Liver (tissue), 9 donors: ENCODE measurements around the gene BTN1A1. TPM values are rescaled to one million over a fixed set of nuclear protein-coding genes. Genes with fewer than 3 reads are reported as not detected.

Source experiments
- DNase-seq: peaks from one replicate; pipeline ENCODE4 v3.0.0-alpha.2; 2017; ENCODE audit warnings: low spot score
- H3K27ac ChIP-seq, 2 donors: one replicate each; pipeline ENCODE4 v1.7.0; 2013; ENCODE audit warnings: inconsistent platforms in 2 of 2, low read length in 2 of 2, control low read depth in 1 of 2, low read depth in 1 of 2, mild to moderate bottlenecking in 1 of 2
- H3K27me3 ChIP-seq, 4 donors: one replicate each; pipeline versions ENCODE4 v1.6.1 to v1.7.0; 2013; ENCODE audit warnings: low read length in 3 of 4, inconsistent platforms in 1 of 4, mild to moderate bottlenecking in 1 of 4, moderate library complexity in 1 of 4; ENCODE audit not compliant: control insufficient read depth in 4 of 4, insufficient read depth in 4 of 4
- H3K36me3 ChIP-seq, 4 donors: one replicate each; pipeline versions ENCODE4 v1.6.1 to v1.7.0; 2013; ENCODE audit warnings: low read length in 3 of 4, mild to moderate bottlenecking in 3 of 4, low read depth in 1 of 4, moderate library complexity in 1 of 4; ENCODE audit not compliant: control insufficient read depth in 4 of 4, insufficient read depth in 3 of 4
- H3K4me1 ChIP-seq, 4 donors: one replicate each; pipeline versions ENCODE4 v1.6.1 to v1.7.0; 2013; ENCODE audit warnings: low read length in 3 of 4, mild to moderate bottlenecking in 3 of 4, moderate library complexity in 1 of 4; ENCODE audit not compliant: control insufficient read depth in 4 of 4, insufficient read depth in 4 of 4
- H3K4me3 ChIP-seq, 3 donors: one replicate each; pipeline versions ENCODE4 v1.6.1 to v1.7.0; 2013; ENCODE audit warnings: low read length in 3 of 3, control low read depth in 1 of 3, low read depth in 1 of 3, mild to moderate bottlenecking in 1 of 3
- H3K9ac ChIP-seq, 2 donors: one replicate each; pipeline ENCODE4 v1.7.0; 2013; ENCODE audit warnings: low read length in 2 of 2, mild to moderate bottlenecking in 2 of 2, moderate library complexity in 2 of 2, control low read depth in 1 of 2, low read depth in 1 of 2
- H3K9me3 ChIP-seq, 4 donors: one replicate each; pipeline versions ENCODE4 v1.6.1 to v1.7.0; 2013; ENCODE audit warnings: low read length in 3 of 4; ENCODE audit not compliant: control insufficient read depth in 4 of 4
- ATF3 ChIP-seq: IDR thresholded peaks from 2 replicates; pipeline ENCODE4 v1.6.1; 2016; ENCODE audit warnings: antibody characterized with exemption
- EGR1 ChIP-seq, 2 donors: IDR thresholded peaks; 2 replicates each; pipeline ENCODE4 v1.6.1; 2016 to 2018; ENCODE audit warnings: antibody characterized with exemption in 2 of 2, low read depth in 2 of 2
- FOXA1 ChIP-seq: IDR thresholded peaks from 2 replicates; pipeline ENCODE4 v1.6.1; 2016; ENCODE audit warnings: antibody characterized with exemption
- FOXA2 ChIP-seq: IDR thresholded peaks from 2 replicates; pipeline ENCODE4 v1.6.1; 2016; ENCODE audit warnings: antibody characterized with exemption
- GABPA ChIP-seq, 2 donors: IDR thresholded peaks in 1 of 2; conservative IDR thresholded peaks in 1 of 2; 2 replicates each; pipeline ENCODE4 v1.6.1; 2016; ENCODE audit warnings: antibody characterized with exemption in 2 of 2, mild to moderate bottlenecking in 1 of 2, moderate library complexity in 1 of 2
- HNF4A ChIP-seq, 2 donors: conservative IDR thresholded peaks; 2 replicates each; pipeline ENCODE4 v1.6.1; 2016; ENCODE audit warnings: antibody characterized with exemption in 2 of 2, mild to moderate bottlenecking in 2 of 2
- HNF4G ChIP-seq: IDR thresholded peaks from 2 replicates; pipeline ENCODE4 v1.6.1; 2016; ENCODE audit warnings: antibody characterized with exemption
- JUND ChIP-seq, 2 donors: IDR thresholded peaks; 2 replicates each; pipeline ENCODE4 v1.6.1; 2016; ENCODE audit warnings: antibody characterized with exemption in 2 of 2
- MAX ChIP-seq: IDR thresholded peaks from 2 replicates; pipeline ENCODE4 v1.6.1; 2016; ENCODE audit warnings: antibody characterized with exemption
- NR2F2 ChIP-seq: IDR thresholded peaks from 2 replicates; pipeline ENCODE4 v1.6.1; 2016; ENCODE audit warnings: antibody characterized with exemption
- RAD21 ChIP-seq, 2 donors: IDR thresholded peaks; 2 replicates each; pipeline ENCODE4 v1.6.1; 2016; ENCODE audit warnings: antibody characterized with exemption in 2 of 2, mild to moderate bottlenecking in 2 of 2
- REST ChIP-seq: IDR thresholded peaks from 2 replicates; pipeline ENCODE4 v1.6.1; 2016; ENCODE audit warnings: antibody characterized with exemption, mild to moderate bottlenecking
- RXRA ChIP-seq, 2 donors: IDR thresholded peaks; 2 replicates each; pipeline ENCODE4 v1.6.1; 2017 to 2018; ENCODE audit warnings: antibody characterized with exemption in 2 of 2, mild to moderate bottlenecking in 1 of 2
- SP1 ChIP-seq: IDR thresholded peaks from 2 replicates; pipeline ENCODE4 v1.6.1; 2018; ENCODE audit warnings: antibody characterized with exemption, mild to moderate bottlenecking
- TAF1 ChIP-seq: conservative IDR thresholded peaks from 2 replicates; pipeline ENCODE4 v1.6.1; 2016; ENCODE audit warnings: antibody characterized with exemption, mild to moderate bottlenecking
- YY1 ChIP-seq: IDR thresholded peaks from 2 replicates; pipeline ENCODE4 v1.6.1; 2016; ENCODE audit warnings: antibody characterized with exemption, mild to moderate bottlenecking
- ZBTB33 ChIP-seq: IDR thresholded peaks from 2 replicates; pipeline ENCODE4 v1.6.1; 2016; ENCODE audit warnings: antibody characterized with exemption
- WGBS: extraction: QIAGEN DNeasy Blood & Tissue Kit; methylation state at CpG from one replicate; pipeline ENCODE4 v1.1.7; 2013; 5-methylcytosine and 5-hydroxymethylcytosine counted together
- polyA plus RNA-seq, 2 donors: library from polyadenylated mRNA; stranded (reverse) in 1 of 2; unstranded in 1 of 2; fragments of 200-250 nt in 1 of 2; fragments of >200 nt in 1 of 2; fragmentation: Nextera tagmentation in 1 of 2; extraction: Ambion mirVana in 1 of 2; gene quantifications; one replicate each; pipeline versions ENCODE4 v1.2.1 to v1.2.3, GENCODE V29; 2013 to 2015
- total RNA-seq, 2 donors: library from RNA; depleted of rRNA; stranded (reverse); fragments of >200 nt; gene quantifications; one replicate each; pipeline ENCODE4 v1.2.3, GENCODE V29; 2014
- TF ChIP-seq, protein P1 (sequence below): fragments of 150-350 bp; IDR thresholded peaks from 2 replicates; pipeline ENCODE4 v1.5.1; 2017; ENCODE audit warnings: improper control_type of control experiment, low read depth, low read length; ENCODE audit not compliant: missing input control
- donor health status: healthy.
- donor health status: healthy.
- donor health status: healthy.
- donor health status: healthy.
- donor health status: healthy.

BTN1A1 gene
- total and polyA plus RNA-seq, 4 donors, result 0.06 TPM; not detected in 3

GRCh38 chr6:26485112-26485780 lies 14.9 kb upstream of the BTN1A1 start:
- Histone ChIP-seq H3K4me3 (no peak overlapping the region), H3K27ac (no peak overlapping the region), H3K4me1 (no peaks in the 10 kb centered on the region), H3K27me3 (no peaks in the 10 kb centered on the region), H3K9ac (no peak overlapping the region), H3K9me3 (peaks cover 0 to 4% (median 0%) of the 10 kb centered on the region in 4 donors), H3K36me3 (no peaks in the 10 kb centered on the region)
- TF ChIP-seq JUND (IDR thresholded peaks at IDR 0.05) (no peak), TAF1 (no peak), MAX (no peak)
- WGBS, result 79% methylated on average over 6 of the region's 6 CpGs
- DNase-seq, result no peak

DNA sequence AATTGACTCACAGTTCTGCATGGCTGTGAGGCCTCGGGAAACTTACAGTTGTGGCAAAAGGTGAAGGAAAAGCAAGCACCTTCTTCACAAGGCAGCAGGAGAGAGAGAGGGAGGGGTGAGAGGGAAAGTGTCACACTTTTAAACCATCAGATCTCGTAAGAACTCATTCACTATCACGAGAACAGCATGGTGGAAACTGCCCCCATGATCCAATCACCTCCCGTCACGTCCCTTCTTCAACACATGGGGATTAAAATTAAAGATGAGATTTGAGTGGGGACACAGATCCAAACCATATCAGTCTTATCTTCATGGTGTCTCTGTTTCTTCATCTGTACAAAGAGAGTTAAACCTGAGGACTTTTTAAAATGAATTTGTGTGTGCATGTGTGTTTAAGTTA lies 13.7 kb upstream of the BTN1A1 start:
- Histone ChIP-seq H3K9me3 (peaks cover 0 to 4% (median 0%) of the 10 kb centered on the region in 4 donors), H3K4me1 (no peaks in the 10 kb centered on the region), H3K27ac (no peak overlapping the region), H3K36me3 (no peaks in the 10 kb centered on the region), H3K9ac (no peak overlapping the region), H3K27me3 (no peaks in the 10 kb centered on the region), H3K4me3 (no peak overlapping the region)
- no peak for DNase-seq
- WGBS, result 89% methylated on average over 5 of the region's 5 CpGs
- no peak for TF ChIP-seq JUND (IDR thresholded peaks at IDR 0.05)
- no peak for TF ChIP-seq SP1
- TF ChIP-seq REST, result no peak
- no peak for TF ChIP-seq HNF4G
- no peak for TF ChIP-seq NR2F2
- no peak for TF ChIP-seq YY1
- no peak for TF ChIP-seq TAF1
- no peak for TF ChIP-seq FOXA2
- TF ChIP-seq ZBTB33, result no peak
- TF ChIP-seq RAD21 (IDR thresholded peaks at IDR 0.05), result no peak
- no peak for TF ChIP-seq RXRA (IDR thresholded peaks at IDR 0.05)
- TF ChIP-seq MAX, result no peak
- TF ChIP-seq, protein P1, sequence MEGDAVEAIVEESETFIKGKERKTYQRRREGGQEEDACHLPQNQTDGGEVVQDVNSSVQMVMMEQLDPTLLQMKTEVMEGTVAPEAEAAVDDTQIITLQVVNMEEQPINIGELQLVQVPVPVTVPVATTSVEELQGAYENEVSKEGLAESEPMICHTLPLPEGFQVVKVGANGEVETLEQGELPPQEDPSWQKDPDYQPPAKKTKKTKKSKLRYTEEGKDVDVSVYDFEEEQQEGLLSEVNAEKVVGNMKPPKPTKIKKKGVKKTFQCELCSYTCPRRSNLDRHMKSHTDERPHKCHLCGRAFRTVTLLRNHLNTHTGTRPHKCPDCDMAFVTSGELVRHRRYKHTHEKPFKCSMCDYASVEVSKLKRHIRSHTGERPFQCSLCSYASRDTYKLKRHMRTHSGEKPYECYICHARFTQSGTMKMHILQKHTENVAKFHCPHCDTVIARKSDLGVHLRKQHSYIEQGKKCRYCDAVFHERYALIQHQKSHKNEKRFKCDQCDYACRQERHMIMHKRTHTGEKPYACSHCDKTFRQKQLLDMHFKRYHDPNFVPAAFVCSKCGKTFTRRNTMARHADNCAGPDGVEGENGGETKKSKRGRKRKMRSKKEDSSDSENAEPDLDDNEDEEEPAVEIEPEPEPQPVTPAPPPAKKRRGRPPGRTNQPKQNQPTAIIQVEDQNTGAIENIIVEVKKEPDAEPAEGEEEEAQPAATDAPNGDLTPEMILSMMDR, result no peak
- no peak for TF ChIP-seq HNF4A (conservative IDR thresholded peaks at IDR 0.05)
- TF ChIP-seq FOXA1, result no peak
- no peak for TF ChIP-seq EGR1 (IDR thresholded peaks at IDR 0.05; ENCODE audit: low read depth in 2 of 2)
- TF ChIP-seq ATF3, result no peak
- TF ChIP-seq GABPA (IDR thresholded peaks at IDR 0.05 in 1 of 2, conservative IDR thresholded peaks at IDR 0.05 in 1 of 2), result no peak
